Thyroid gland (tissue), 4 donors: ENCODE data around the gene CDYL2. TPM values are rescaled to one million over a fixed set of nuclear protein-coding genes. Genes with fewer than 3 reads are reported as not detected.

Experiments used
- DNase-seq, 2 donors: peaks; one replicate each; pipeline ENCODE4 v3.0.0-alpha.2; 2019
- H3K27ac ChIP-seq, 3 donors: fragments of 200-600 bp; sonication (generic); 1 replicate in 2 of 3; 2 replicates in 1 of 3; pipeline ENCODE4 v1.5.1; 2016 to 2019; ENCODE audit warnings: mild to moderate bottlenecking in 1 of 3, moderate library complexity in 1 of 3
- H3K27me3 ChIP-seq: fragments of 200-600 bp; sonication (generic); one replicate; pipeline ENCODE4 v1.5.1; 2019
- H3K36me3 ChIP-seq, 2 donors: fragments of 200-600 bp; sonication (generic); one replicate each; pipeline ENCODE4 v1.5.1; 2016 to 2019
- H3K4me1 ChIP-seq, 2 donors: fragments of 200-600 bp; sonication (generic); one replicate each; pipeline ENCODE4 v1.5.1; 2017 to 2019
- H3K4me3 ChIP-seq, 3 donors: fragments of 200-600 bp; sonication (generic); replicated peaks in 1 of 3; 1 replicate in 2 of 3; 2 replicates in 1 of 3; pipeline ENCODE4 v1.5.1; 2016; ENCODE audit warnings: mild to moderate bottlenecking in 1 of 3
- H3K9me3 ChIP-seq: fragments of 200-600 bp; sonication (generic); one replicate; pipeline ENCODE4 v1.5.1; 2017
- POLR2A ChIP-seq, 2 donors: fragments of 450-650 bp; IDR thresholded peaks; one replicate each; pipeline ENCODE4 v1.6.1; 2017; ENCODE audit warnings: antibody characterized with exemption in 2 of 2, mild to moderate bottlenecking in 2 of 2, moderate library complexity in 1 of 2
- WGBS, 2 donors: methylation state at CpG; one replicate each; pipeline ENCODE4 v1.1.5; 2017; 5-methylcytosine and 5-hydroxymethylcytosine counted together
- intact Hi-C: fragments of 100-400 bp; cut with DNase I; formaldehyde crosslinking; loops from one replicate; pipeline ENCODE4 v1.15.1; 2023
- total RNA-seq, 4 donors: library from RNA; depleted of rRNA; stranded (reverse); fragments of >200 nt; gene quantifications; one replicate each; pipeline ENCODE4 v1.2.3, GENCODE V29; 2016
- TF ChIP-seq, protein P1 (sequence below), 6 experiments: fragments of 200-600 bp in 3 of 6; fragments of 450-650 bp in 3 of 6; sonication (generic) in 3 of 6; IDR thresholded peaks; one replicate each; pipeline ENCODE4 v1.5.1; 2016 to 2019; ENCODE audit warnings: antibody characterized with exemption in 6 of 6, mild to moderate bottlenecking in 2 of 6, inconsistent platforms in 1 of 6, moderate library complexity in 1 of 6

The CDYL2 gene
- total RNA-seq, 4 donors from 2014 or later = 3.6 to 14.2 (median 5.3) TPM

DNA sequence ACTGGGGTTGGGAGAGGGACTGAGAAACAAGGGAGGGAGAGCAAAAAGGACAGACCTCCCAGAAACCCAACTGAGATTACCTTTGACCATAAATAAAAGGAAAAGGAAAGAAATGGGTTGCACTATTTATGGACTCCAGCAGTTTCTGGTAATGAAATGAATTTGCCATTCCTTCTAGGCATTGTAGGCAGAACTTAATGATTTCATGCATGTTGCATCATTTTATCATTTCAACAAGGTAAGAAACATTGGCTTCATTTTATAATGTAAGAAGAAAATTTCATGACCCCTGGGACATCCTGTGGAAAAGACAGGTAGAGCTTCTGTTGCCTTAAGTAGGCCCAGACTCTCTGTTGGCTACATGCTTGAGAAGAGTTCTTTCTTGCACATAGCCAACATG lies 8.2 kb upstream of the CDYL2 start:
- Histone ChIP-seq H3K27ac (no peak overlapping the region), H3K4me3 (no peak overlapping the region), H3K4me1 (no peaks in the 10 kb centered on the region), H3K9me3 (no peaks in the 10 kb centered on the region), H3K27me3 (no peaks in the 10 kb centered on the region), H3K36me3 (no peaks in the 10 kb centered on the region)
- TF ChIP-seq POLR2A (IDR thresholded peaks at IDR 0.05) = no peak
- TF ChIP-seq, protein P1, sequence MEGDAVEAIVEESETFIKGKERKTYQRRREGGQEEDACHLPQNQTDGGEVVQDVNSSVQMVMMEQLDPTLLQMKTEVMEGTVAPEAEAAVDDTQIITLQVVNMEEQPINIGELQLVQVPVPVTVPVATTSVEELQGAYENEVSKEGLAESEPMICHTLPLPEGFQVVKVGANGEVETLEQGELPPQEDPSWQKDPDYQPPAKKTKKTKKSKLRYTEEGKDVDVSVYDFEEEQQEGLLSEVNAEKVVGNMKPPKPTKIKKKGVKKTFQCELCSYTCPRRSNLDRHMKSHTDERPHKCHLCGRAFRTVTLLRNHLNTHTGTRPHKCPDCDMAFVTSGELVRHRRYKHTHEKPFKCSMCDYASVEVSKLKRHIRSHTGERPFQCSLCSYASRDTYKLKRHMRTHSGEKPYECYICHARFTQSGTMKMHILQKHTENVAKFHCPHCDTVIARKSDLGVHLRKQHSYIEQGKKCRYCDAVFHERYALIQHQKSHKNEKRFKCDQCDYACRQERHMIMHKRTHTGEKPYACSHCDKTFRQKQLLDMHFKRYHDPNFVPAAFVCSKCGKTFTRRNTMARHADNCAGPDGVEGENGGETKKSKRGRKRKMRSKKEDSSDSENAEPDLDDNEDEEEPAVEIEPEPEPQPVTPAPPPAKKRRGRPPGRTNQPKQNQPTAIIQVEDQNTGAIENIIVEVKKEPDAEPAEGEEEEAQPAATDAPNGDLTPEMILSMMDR (IDR thresholded peaks at IDR 0.05) = no peak
- intact Hi-C loops = no loop called here
- no peak for DNase-seq

- Histone ChIP-seq H3K27ac (no peak overlapping the region), H3K4me3 (no peak overlapping the region), H3K4me1 (peaks cover 3 to 5% of the 10 kb centered on the region in 2 donors), H3K27me3 (no peaks in the 10 kb centered on the region), H3K9me3 (no peaks in the 10 kb centered on the region), H3K36me3 (no peaks in the 10 kb centered on the region)
- WGBS, 2 donors = 93 to 96% methylated on average over 2 of the region's 2 CpGs
- DNase-seq = no peak
- TF ChIP-seq, protein P1 (IDR thresholded peaks at IDR 0.05) = no peak
- no peak for TF ChIP-seq POLR2A (IDR thresholded peaks at IDR 0.05)
- intact Hi-C loops = no loop called here
Measured at GRCh38 chr16:80809366-80809765, 5.0 kb upstream of the CDYL2 start.

DNA sequence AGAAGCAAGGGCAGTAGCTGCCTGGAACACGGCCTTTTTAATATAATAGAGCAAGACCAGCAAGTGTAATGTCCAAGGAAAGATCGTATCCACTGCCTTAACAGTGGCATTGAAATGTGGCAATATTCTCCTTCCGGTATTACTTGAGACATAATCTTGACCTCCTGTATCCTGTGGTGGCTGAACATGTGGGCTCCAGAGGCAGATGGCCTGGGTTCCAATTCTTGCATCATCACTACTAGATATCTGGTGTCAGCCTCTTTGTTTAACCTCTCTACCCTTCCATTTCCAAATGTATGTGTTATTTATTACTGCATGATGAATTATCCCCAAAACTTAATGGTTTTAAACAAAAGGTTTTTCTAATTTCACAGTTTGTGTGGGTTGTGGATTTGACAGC lies 3.5 kb upstream of the CDYL2 start:
- intact Hi-C loops = no loop called here
- Histone ChIP-seq H3K9me3 (no peaks in the 10 kb centered on the region), H3K4me1 (peaks cover 3 to 5% of the 10 kb centered on the region in 2 donors), H3K4me3 (no peak overlapping the region), H3K27ac (no peak overlapping the region), H3K36me3 (no peaks in the 10 kb centered on the region), H3K27me3 (no peaks in the 10 kb centered on the region)
- 86 to 95% methylated on average over 3 of the region's 3 CpGs for WGBS, 2 donors
- DNase-seq = no peak
- TF ChIP-seq, protein P1 (IDR thresholded peaks at IDR 0.05) = no peak
- TF ChIP-seq POLR2A (IDR thresholded peaks at IDR 0.05) = no peak

- peaks cover 3 to 5% of the 10 kb centered on the region in 2 donors for H3K4me1 ChIP-seq
- 69 to 76% methylated on average over 5 of the region's 5 CpGs for WGBS, 2 donors
- no peak for DNase-seq
- no peak overlapping the region for H3K27ac ChIP-seq
- TF ChIP-seq POLR2A (IDR thresholded peaks at IDR 0.05) = no peak
- TF ChIP-seq, protein P1 (IDR thresholded peaks at IDR 0.05) = no peak
- no peaks in the 10 kb centered on the region for H3K9me3 ChIP-seq
- H3K27me3 ChIP-seq = no peaks in the 10 kb centered on the region
- H3K4me3 ChIP-seq = no peak overlapping the region
- H3K36me3 ChIP-seq = no peaks in the 10 kb centered on the region
- intact Hi-C loops = no loop called here
Measured at GRCh38 chr16:80806927-80807340, 2.5 kb upstream of the CDYL2 start.

DNA sequence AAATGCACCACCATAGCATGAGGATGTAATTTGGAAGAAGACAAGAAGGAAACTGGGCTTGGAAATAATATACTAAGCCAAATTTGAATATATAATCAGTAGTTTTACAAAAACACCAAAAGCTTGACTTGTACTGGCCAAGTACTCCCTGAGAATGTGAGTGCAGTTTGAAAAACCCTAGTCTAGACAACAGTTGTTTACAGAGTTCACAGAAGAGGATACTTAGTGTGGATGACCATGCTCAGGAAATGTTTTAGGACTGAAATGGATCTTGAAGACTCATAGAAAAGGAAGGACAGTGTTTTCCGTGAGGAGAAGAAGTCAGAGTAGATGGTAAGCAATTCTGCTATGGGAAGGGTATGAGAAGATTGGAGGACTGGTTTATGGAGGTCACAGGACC lies 1.9 kb upstream of the CDYL2 start:
- intact Hi-C loops = no loop called here
- WGBS, 2 donors = 72 to 76% methylated on average over 1 of the region's 1 CpG

More for the DNA sequence above, 1.9 kb upstream of the CDYL2 start:
- peaks cover 3 to 5% of the 10 kb centered on the region in 2 donors for H3K4me1 ChIP-seq
- no peak overlapping the region for H3K4me3 ChIP-seq
- H3K36me3 ChIP-seq = no peaks in the 10 kb centered on the region
- TF ChIP-seq, protein P1 (IDR thresholded peaks at IDR 0.05) = no peak
- no peak for TF ChIP-seq POLR2A (IDR thresholded peaks at IDR 0.05)
- no peak for DNase-seq
- no peaks in the 10 kb centered on the region for H3K27me3 ChIP-seq
- no peak overlapping the region for H3K27ac ChIP-seq
- no peaks in the 10 kb centered on the region for H3K9me3 ChIP-seq
